Activated T-cell treated with anti-CD3 and anti-CD28 coated beads for 48 hours (primary cell): ENCODE data around the gene UNC13B.

Source experiments
- DNase-seq: peaks from one replicate; pipeline ENCODE4 v3.0.0-alpha.2; 2020; ENCODE audit warnings: low read depth

The UNC13B gene

GRCh38 chr9:35335164-35335563, 173.4 kb downstream of the UNC13B start:
- DNase-seq = no peak

GRCh38 chr9:35338086-35338485, 176.3 kb downstream of the UNC13B start:
- DNase-seq = no peak

- DNase-seq = no peak
Measured at GRCh38 chr9:35338561-35339274, 176.9 kb downstream of the UNC13B start.

- no peak for DNase-seq
Measured at GRCh38 chr9:35340046-35340445, 178.2 kb downstream of the UNC13B start.

- no peak for DNase-seq
Measured at GRCh38 chr9:35341021-35341420, 179.2 kb downstream of the UNC13B start.

- no peak for DNase-seq
Measured at GRCh38 chr9:35341585-35341984, 179.8 kb downstream of the UNC13B start.

GRCh38 chr9:35342221-35342958, 180.6 kb downstream of the UNC13B start:
- no peak for DNase-seq

GRCh38 chr9:35348109-35348508, 186.3 kb downstream of the UNC13B start:
- no peak for DNase-seq

- DNase-seq = no peak
Measured at GRCh38 chr9:35349287-35349990, 187.6 kb downstream of the UNC13B start.

- no peak for DNase-seq
Measured at GRCh38 chr9:35350212-35350611, 188.4 kb downstream of the UNC13B start.

- no peak for DNase-seq
Measured at GRCh38 chr9:35350827-35351549, 189.2 kb downstream of the UNC13B start.

GRCh38 chr9:35353731-35354365, 192.0 kb downstream of the UNC13B start:
- DNase-seq = no peak

- no peak for DNase-seq
Measured at GRCh38 chr9:35355939-35356338, 194.1 kb downstream of the UNC13B start.

- DNase-seq = no peak
Measured at GRCh38 chr9:35357116-35357515, 195.3 kb downstream of the UNC13B start.

- DNase-seq = no peak
Measured at GRCh38 chr9:35357826-35358225, 196.0 kb downstream of the UNC13B start.

GRCh38 chr9:35364817-35365585, 203.2 kb downstream of the UNC13B start:
- DNase-seq = no peak

- DNase-seq = no peak
Measured at GRCh38 chr9:35366627-35367026, 204.8 kb downstream of the UNC13B start.

- no peak for DNase-seq
Measured at GRCh38 chr9:35367451-35367850, 205.6 kb downstream of the UNC13B start.

- no peak for DNase-seq
Measured at GRCh38 chr9:35370241-35370640, 208.4 kb downstream of the UNC13B start.

GRCh38 chr9:35374436-35374835, 212.6 kb downstream of the UNC13B start:
- DNase-seq = no peak

GRCh38 chr9:35374910-35375309, 213.1 kb downstream of the UNC13B start:
- no peak for DNase-seq
